KG1 (cell line): Measurements from ENCODE around the gene CYTH3.

Experiments used
- DNase-seq: peaks from one replicate; lab custom pipeline; 2025; lab: John Stamatoyannopoulos, UW

CYTH3 gene

DNA sequence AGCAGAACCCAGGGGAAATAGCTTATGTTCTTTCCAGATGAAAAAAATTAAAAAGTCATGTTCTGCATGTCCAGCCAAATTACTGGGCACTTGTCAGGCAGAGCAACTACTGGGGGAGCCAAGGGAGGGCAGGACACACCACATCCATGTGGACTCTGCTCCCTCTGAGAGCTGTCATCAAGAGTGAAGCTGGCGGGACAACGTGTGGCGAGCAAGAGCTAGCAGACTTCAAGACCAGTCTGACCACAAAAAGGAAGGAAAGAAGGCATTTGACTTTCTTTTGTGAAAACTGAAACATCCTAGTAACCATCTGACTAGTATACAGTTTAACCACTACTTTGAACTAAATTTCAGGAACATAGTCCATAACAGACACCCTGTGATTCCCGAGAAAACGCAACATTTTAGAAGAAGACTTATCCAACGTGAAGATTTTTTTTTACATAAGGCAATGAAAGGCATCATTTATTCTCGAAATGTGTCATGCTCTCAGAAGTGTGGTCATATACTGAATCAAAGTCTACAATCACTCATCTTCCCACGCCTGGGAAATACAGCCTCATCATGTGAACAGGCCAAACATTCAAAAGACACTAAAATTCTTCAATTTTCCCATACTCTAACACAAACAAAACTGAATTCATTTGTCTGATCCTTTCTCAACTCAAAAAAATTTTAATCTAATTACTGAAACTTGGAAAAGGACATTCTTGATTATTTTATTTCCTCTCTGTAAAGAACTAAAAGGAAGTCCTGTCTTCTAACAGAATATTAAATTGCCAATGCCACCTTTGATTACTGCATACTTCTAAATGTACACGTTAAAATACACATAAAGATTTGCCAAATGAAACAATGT lies 15.5 kb downstream of the CYTH3 start:
- DNase-seq, result peak; percentile 14

DNA sequence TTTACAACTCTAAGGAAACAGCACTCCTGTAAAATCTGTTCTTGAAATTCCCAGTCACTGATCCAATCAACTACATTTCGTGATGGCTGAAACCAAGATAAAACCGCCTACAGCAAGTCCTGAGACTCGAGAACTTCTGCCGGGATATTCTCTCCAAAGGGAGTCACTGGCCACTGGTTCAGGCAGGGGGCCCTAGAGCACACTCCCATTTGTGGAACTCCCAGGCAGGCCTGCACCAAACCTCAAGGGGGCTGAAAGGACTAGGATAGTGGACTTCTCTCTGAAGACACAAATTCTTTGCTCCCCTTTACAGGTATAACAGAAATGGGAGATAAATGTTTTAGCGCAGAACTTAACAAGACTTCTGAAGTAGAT lies 16.3 kb downstream of the CYTH3 start:
- DNase-seq, result no peak

DNA sequence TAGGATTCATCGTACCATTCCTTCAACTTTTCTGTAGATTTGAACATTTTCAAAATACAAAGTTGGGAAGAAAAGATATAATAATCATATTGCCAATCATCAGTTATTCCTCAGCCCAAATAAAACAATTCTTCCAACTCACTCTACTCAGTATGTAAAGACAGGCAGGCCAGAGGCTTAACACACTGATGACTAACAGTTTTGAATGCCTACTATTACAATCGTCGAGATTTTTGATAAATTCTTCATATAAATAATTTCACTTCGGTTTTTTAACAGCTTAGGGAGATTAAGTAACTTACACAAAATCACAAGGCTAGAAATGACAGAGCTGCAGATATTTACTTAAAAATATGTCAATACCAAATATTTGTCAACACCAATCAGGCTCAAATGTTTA lies 17.6 kb downstream of the CYTH3 start:
- DNase-seq, result no peak

DNA sequence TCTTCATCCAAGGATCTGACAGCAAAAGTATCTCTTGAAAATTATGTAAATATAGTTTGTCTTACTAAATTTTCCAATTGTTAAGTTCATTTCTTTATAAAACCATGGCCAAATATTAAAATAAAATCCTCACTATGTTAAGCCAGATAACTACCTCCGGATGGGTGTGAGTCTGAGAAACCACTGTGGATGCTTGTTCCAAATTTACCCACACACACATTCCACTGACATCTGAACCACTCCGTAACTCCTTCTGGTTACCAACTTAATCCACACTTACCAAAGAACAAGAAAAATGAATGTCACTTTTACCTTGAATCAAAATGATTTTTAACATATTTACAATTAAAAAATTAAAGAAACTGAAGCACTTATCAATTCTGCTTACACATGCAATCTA lies 19.7 kb downstream of the CYTH3 start:
- no peak for DNase-seq

DNA sequence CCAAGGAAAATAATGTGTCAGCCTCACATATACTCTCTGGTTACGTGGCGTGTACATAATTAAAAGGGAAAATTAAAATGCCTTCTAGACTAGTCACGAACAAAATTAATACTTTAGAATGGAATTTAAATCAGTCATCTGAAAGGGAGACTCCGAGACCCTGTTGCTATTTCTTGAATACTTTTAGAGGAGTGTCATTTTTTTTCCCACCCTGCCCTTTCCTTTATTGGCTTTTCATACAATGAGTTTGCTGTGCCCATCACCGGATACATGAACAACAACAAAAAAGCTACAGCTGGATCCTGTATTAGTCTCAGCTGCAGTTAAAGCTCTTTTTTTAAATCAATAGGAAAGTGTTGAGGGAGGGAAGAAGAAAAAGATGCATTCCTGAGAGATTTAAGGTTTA lies 20.1 kb downstream of the CYTH3 start:
- DNase-seq, result no peak

DNA sequence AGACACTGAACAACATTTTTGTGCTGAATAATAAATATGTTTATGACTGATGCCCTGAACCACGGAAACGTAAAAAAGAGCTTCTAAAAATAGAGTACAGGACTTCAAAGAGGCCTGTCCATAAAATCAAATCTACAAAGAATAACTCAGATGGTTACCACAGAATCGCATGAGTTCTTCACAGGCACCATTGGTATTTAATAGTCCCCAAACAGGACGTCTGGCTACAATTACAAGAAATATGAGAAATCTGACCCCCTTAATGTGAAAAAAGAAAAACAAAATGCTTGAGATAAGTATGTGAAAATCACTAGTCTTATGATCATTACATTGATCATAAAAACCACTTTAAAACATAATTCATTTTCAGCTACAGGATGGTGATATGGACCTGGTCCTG lies 20.8 kb downstream of the CYTH3 start:
- no peak for DNase-seq

DNA sequence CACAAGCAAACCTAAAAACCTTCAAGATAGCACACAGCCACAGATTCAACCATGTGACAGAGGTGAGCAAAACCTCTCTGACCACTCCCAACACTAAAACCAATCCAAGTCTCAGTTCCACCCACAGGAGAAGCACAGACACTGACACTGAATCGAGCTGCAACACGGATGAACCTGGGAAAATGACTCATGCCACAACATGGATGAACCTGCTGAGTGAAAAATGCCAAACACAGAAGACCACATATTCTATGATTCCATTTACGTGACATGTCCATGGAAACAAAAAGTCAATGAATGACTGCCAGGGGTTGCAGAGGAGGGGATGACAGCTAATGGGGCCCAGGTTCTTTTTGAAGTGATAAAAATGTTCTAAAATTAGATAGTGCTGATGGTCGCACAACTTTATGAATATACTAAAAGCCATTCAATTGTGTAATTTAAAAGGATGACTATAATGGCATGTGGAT lies 22.0 kb downstream of the CYTH3 start:
- DNase-seq, result no peak

DNA sequence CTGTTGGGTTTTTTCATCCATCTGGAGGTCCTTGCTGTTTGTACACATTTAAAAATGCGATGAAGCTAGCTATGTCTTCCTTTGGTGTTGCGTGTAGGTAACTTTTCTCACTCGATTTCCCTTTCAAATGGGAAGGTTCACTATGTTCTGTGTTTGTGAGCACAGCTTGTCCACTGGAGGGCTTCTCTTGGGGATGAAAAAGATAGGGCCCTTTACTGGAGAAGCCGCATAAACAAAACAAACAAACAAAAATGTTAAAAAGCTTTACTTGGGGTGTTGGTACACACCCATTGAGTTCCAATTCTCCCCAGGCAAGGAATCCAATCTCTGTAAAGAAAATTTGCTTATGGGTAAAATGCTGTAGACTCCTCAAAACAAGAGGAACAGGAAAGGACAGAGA lies 23.4 kb downstream of the CYTH3 start:
- DNase-seq, result no peak

DNA sequence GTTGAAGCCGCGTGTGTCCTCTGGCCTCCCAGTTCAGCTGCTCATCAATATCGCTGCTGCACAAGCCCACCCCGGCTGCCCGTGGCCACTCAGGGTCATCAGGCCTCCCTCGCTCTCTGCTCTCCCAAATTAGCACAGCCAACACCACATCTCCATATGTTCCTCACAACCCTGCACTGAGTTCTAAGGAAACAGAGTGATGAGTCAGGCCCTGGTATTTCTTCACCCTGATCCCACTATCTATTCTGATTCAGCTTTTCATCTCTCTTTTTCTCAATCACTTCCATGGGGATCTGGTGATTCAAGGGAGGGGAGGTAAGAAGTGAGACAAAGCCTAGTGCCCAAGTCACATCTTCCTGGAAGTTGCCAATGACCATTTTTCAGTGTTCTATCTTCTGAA lies 23.8 kb downstream of the CYTH3 start:
- DNase-seq, result no peak

DNA sequence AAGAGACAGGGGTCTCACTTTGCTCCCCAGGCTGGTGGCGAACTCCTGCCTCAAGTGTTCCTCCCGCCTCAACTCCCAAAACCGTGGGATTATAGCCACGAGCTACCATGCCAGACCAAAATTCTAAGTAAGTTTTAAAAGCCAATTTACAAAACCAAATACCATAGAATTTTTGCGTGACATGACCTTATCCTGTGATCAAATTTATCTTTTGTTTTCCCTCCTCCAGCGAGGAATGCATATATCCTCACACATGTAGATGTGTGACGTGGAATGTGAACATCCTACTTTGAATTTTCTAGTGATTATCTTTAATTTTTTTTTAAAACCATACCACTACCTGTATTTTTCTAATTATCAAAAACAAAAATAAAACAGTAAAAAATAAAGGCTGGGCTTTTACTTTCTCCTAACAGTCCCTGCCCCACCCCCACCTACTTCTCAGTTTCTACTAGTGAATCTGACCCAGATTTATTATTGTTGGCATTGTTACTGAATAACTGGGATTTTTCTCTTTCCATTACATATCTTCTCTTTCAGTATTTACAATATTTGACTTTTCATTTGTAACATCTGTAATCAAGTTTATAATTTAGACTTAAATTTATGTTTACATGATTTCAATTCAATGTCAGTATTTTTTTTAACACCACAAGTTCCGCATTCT lies 26.0 kb downstream of the CYTH3 start:
- DNase-seq, result no peak

DNA sequence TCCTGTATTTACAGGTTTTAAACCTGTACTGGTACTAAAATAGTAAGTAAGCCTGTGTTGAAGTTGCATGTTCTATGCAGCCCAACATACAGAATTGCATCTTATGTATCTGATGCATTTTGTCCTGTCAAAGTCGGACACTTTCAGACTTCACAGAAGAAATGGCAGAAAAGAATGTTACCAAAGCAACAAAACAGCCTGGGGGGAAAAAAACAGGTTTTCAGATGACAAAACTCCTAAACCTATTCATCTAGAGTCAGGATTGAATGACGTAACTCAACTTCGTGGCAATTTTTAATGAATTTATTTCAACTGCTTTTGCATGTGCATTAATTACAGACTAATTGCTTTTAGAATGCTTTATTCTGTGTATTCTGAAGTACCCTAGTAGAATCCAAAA lies 28.4 kb downstream of the CYTH3 start:
- no peak for DNase-seq

DNA sequence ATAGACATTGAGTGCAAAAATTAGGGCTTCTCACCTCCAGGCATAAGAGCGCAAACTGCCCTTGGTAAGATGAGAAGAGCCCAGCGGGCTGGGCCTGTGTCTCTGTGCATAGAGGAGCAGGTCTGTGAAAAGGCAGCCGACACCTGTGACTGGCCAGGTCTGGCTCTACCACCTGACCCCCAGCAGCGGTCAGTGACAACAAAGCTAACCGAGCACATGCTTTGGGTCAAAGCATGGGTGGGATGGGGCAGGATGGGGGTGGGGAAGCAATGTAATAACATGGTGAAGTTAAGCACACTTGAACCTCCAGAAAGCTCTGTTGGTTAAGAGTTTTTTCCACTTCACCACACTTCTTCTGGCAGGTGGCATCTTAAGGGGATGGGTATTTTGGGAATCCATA lies 29.3 kb downstream of the CYTH3 start:
- no peak for DNase-seq

DNA sequence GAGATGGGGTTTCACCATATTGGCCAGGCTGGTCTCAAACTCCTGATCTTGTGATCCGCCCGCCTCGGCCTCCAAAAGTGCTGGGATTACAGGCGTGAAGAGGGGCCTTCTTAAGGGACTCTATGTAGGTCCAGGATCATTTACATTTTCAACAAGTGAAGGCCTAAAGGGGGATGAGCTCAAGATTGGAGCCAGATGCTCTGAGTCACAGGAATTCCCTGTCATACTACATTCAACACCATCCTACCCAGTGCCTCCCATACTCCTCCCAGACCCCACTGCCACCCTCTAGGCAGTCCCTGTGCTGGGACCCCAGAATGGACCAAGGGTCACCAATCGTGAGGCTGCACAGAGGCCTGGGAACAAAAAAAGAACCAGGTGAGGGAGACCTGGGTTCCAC lies 29.9 kb downstream of the CYTH3 start:
- no peak for DNase-seq

DNA sequence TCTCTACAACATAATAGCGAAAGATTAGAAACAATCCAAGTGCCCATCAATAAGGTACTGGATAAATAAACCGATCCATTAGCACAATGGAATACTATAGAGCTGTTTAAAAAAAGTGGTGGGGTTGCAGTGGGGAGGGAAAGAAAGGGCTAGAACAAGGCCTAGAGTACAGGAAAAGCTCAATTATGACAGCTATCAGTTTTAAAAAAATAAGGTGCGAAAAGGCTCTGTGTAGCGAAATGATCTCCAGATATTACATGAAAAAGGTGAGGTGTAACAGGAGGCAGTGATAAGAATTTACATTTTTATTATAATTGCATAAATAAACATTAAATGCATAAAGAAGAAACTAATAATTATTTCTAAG lies 30.8 kb downstream of the CYTH3 start:
- no peak for DNase-seq

DNA sequence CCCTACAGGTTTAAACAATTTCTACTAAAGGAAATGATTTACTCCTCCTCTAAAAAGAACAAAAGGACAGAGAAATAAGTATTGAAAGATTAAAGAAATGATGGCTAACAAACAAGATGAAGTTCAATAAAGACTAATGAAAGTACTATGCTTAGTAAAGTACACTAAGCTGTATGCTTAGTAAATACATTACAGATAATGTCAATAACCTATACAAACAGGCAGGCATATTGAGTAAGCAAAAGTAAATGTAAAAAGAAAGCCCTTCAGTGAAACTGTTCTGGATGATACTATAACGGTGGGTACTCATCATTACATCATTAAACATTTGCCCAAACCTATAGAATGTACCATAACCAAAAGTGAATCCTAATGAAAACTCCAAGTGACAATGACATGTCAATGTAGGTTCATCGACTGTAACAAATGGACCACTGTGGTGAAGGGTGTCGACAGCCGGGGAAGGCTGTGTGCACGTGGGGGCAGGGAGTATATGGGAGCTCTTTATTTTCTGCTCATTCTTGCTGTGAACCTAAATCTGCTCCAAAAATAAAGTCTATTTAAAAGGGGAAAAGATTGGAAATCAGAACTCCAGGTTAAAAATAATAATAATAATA lies 34.0 kb downstream of the CYTH3 start:
- no peak for DNase-seq

DNA sequence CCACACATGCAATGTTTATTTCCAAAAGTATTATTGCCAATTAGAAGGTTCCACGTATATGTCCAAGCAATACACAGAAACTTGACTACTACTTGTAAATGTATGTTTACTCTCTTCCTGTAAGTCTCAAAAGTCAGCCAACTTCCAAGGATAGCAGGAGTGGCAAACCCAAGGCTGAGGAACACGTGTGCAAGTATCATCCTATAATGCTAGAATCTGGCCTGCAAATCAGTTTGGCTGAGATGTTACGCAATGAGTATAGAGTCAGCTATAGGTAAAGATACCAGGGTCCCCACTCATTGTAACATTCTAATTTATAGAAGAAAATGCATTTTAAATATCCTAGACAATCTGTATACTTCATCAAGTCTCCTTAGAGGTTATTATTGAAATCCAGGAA lies 34.7 kb downstream of the CYTH3 start:
- DNase-seq, result no peak

DNA sequence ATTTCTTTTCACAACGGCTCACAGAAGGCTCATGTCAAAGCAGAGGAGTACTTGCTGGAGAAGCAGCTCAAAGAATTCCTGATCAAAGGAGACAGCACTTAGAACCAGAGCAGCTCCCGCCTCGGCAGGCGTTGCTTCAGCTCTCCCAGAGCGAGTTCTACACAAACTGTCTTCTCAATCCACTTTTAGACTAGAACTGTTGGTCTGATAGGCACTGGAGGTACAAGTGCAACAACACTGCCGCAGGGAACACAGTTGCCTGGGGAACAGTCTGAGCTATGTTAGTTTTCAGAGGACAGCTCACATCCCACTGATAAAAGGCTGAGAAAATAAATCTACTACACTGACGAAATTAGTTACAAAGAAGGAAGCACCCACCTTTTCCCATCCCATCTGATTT lies 35.4 kb downstream of the CYTH3 start:
- no peak for DNase-seq

DNA sequence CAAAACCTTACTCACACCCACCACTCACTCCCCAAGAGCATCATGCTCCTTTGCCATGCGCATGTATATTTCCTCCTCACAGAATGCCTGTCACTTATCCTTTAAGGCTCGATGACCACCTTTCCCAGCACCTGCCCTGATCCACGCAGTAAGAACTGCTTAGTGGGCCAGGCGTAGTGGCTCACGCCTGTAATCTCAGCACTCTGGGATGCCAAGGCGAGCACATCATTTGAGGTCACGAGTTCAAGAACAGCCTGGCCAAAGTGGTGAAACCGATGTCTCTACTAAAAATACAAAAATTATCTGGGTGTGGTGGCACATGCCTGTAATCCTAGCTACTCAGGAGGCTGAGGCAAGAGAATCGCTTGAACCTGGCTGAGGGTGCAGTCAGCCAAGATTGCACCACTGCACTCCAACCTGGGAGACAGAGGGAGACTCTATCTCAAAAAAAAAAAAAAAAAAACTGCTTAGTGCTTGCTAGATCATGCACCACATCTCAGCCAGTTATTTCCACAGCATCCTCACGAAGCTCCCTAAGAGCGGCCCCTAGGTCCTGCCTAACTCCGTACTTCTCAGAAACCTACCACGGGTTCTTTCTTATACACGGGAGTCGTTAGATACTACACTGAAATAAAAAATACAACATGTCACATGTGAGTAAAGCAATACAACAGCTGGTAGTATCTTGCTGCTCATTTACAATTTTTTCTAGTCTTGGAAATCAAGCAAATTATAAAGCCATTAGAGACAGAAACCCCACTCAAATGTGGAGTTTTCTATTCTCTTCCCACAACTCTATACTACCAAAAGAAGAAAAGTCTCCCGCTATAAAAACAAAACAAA lies 37.2 kb downstream of the CYTH3 start:
- no peak for DNase-seq

DNA sequence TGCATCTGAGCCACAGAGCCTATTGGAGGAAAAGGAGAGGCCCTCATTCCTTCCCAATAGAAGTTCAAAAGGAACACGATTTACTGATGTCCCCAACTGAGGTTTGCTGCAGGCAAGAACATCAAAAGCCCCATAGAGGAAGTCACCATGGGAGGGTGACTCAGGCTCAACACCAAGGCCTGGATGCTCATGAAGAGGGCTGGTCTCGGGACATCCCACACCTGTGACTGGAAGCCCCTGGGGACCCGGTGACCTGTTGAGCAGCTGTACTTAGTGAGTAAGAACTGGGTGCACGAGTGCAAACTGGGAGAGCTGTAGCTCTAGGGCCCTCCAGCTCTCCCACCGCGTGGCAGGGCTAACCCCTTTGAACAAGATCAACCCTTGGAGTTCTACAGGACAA lies 38.0 kb downstream of the CYTH3 start:
- no peak for DNase-seq

DNA sequence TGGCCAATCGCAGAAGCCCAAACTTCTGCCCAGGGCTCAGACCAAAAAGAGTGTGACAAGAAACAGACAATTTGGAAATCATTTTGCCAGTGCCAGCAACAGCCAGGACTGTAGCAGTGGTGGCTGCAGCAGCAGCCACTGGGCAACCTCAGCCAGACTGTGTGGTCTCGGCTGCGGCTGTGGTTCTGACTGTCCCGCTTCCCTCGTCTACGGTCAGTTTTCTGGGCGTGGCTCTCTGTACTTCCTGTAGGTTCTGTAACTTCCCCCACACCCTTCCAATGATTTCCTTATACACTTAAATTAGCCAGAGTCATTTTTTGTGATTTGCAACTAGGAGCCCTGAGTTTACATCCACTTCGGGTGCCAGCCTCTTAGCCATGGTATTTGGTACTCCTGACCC lies 39.9 kb downstream of the CYTH3 start:
- DNase-seq, result no peak

DNA sequence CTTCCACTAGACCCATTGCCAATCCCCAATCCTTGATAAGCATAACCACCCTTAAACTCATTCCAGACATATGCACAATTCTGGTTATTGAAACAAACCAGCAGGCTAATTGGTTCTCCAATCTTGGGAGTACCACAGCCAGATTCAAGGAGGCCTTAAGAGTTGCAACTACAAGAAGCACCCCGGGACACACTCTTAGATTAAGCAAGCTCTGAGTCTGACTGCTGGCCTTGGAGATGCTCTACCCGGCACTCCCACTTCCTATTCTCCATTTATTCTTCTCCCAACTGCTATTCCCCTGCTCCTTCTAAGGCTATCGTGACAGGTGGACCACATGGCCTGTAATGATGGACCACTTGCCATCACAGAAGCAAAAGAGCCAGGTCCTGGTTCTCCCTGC lies 40.3 kb downstream of the CYTH3 start:
- no peak for DNase-seq

DNA sequence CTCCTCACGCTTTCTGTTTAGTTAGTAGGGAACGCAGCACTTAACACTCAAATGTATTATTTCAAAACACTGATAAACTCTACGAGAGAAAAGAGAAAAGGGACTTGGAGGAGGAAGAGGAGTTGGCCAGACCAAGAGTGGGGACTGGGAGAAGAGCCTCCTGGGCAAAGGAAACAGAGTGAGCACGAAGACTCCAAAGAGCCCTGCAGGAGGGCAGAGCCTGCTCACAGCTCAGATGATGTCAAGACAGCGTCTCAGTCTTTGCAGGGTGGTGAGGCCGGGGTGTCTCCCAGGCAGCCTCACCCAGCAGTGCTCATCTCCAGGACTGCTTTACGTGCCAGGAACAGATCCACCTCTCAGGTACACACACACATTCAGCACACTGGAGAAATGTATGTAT lies 41.2 kb downstream of the CYTH3 start:
- no peak for DNase-seq
